Suppressor macrophage treated with lipopolysaccharide for 1 hour (primary cell): ENCODE data around the gene VEGFA.

Experiments used
- DNase-seq, 3 donors: peaks; one replicate each; pipeline ENCODE4 v3.0.0-alpha.2; 2020 to 2022

The VEGFA gene

DNA sequence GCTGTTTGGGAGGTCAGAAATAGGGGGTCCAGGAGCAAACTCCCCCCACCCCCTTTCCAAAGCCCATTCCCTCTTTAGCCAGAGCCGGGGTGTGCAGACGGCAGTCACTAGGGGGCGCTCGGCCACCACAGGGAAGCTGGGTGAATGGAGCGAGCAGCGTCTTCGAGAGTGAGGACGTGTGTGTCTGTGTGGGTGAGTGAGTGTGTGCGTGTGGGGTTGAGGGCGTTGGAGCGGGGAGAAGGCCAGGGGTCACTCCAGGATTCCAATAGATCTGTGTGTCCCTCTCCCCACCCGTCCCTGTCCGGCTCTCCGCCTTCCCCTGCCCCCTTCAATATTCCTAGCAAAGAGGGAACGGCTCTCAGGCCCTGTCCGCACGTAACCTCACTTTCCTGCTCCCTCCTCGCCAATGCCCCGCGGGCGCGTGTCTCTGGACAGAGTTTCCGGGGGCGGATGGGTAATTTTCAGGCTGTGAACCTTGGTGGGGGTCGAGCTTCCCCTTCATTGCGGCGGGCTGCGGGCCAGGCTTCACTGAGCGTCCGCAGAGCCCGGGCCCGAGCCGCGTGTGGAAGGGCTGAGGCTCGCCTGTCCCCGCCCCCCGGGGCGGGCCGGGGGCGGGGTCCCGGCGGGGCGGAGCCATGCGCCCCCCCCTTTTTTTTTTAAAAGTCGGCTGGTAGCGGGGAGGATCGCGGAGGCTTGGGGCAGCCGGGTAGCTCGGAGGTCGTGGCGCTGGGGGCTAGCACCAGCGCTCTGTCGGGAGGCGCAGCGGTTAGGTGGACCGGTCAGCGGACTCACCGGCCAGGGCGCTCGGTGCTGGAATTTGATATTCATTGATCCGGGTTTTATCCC, at the start of gene VEGFA:
Gene VEGFA, plus strand, starts transcription at position 686 of the 846 bp plus-strand sequence.
- peak; percentile 88 to 95 (median 92) for DNase-seq

- DNase-seq, result no peak
These were observed 49.0 kb upstream of the VEGFA start for GRCh38 chr6:43720999-43721398.

DNA sequence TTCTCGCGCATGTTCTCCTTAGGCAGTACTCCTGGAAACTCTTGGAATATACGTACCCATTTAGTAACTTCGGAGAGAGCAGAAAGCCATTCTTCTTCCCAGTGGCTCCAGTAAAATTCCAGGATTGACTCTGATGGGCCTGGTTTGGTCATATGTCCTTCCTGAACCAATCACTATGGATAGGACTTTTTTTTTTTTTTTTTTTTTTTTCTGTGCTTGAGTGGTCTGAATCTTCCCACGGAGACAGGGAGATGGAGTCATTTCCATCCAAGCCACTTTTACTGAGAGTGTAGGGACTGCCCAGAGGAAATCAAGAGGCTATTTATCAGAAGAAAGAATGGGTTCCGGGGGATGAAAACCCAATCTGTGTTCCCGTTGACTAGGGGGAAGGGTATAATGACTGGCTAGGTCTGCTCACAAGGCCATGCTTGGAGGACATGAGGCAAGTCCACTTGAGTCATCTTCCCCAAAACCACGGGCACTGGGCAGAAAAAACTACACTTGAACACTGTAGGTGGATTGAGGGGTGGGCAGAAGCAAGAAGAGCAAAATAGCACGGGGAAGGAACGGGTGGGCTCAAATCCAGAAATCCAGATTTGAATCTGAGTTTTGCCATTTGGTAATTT, 47.0 kb upstream of the VEGFA start:
- peak; percentile 81 to 92 (median 84) for DNase-seq

- peak; percentile 73 to 86 (median 76) for DNase-seq
These were observed 46.2 kb upstream of the VEGFA start for GRCh38 chr6:43723737-43724295.

DNA sequence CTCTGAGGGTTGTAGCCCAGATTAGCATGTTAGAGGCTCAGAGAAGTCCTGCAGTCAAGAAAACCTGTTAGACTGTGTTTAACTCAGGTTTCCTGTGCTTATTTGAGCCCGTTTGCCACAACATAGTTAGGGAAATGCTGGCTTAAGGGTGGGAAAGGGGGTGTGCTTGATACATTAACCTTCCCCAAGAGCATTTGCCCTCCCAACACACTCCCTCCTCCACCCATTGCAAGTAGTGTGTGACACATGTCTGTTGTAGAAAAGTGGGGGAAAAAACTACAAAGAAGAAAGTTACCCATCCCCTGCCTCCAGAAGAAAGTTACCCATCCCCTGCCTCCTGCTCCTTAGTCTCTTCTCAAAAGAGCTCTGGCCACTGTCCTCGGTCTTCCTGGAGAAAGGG, 45.7 kb upstream of the VEGFA start:
- no peak for DNase-seq

DNA sequence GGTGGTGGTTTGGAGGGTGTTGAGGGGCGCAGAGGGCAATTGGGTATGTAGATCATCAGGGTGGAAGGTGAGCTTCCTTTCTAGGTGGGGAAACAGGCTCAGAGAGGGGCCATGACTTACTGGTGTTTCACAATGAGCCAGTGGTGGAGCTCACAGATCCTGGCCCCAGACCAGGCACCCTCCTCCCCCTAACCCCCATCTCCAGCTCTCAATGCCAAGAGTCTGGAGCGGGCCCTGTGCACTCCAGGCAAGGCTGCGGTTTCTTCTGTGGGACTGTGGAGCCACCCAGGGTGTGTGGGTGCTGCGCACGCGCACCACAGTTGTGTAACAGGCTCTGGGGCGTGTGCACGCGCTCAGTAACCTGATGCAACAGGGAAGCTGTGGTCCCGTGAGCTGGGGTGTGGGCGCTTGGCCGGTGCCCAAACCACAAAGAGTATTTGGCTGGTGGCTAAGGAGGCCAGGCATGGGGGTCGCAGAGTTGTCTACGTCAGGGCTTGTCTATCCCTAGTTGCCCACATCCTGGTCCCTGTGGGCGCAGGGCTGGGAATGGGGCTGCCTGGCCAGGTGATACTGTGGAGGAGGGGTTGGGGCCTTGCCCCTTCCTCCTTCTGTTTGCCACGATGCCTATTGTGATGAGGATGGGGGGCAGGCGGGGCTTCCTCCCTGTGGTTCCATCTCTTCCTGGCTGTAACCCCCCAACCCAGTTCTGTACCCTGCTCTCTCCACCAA, 44.9 kb upstream of the VEGFA start:
- DNase-seq, result peak; percentile 93

GRCh38 chr6:43725643-43726580, 44.1 kb upstream of the VEGFA start:
- no peak for DNase-seq

- DNase-seq, result no peak
These were observed 42.4 kb upstream of the VEGFA start for GRCh38 chr6:43727634-43728033.

DNA sequence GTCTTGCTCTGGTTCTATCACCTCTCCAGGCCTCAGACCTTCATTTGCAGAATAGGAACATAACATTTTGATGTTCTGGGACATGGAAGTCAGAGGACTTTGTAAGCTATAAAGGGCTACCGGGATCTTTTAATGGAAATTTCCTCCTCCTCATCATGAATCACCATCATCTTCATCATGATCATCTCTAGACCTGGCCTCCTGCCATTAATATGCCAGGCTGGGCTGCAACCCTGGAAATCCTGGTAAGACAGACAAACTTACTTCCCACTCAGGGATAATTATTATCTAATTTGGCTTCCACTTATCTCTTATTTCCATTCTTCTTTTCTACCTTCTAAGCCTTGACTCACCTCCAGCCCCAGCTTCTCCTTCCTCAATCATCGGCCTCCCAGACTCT, 41.4 kb upstream of the VEGFA start:
- peak in 1 of 3 donors; percentile 47 for DNase-seq

- DNase-seq, result no peak
These were observed 40.5 kb upstream of the VEGFA start for GRCh38 chr6:43729537-43729936.

GRCh38 chr6:43730634-43731033, 39.4 kb upstream of the VEGFA start:
- DNase-seq, result no peak

GRCh38 chr6:43733471-43734293, 36.3 kb upstream of the VEGFA start:
- DNase-seq, result no peak

DNA sequence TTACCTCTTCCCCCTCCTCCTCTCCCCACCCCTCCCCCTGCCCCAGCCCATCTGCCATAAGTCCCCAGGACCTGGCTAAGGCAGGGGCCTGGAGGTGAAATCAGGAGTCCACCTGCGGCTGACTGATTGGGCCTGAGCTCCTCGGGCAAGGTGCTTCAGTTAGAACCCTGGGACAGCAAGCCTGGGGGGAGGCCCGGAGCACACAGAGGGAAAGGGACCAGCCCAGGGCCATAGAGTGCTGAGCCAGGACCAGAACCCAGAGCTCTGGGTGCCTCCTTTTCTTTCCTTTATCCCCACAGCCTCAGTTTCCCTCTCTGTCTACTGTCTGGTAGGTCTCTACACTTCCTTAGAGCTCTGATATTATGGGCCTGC, 35.7 kb upstream of the VEGFA start:
- no peak for DNase-seq

DNA sequence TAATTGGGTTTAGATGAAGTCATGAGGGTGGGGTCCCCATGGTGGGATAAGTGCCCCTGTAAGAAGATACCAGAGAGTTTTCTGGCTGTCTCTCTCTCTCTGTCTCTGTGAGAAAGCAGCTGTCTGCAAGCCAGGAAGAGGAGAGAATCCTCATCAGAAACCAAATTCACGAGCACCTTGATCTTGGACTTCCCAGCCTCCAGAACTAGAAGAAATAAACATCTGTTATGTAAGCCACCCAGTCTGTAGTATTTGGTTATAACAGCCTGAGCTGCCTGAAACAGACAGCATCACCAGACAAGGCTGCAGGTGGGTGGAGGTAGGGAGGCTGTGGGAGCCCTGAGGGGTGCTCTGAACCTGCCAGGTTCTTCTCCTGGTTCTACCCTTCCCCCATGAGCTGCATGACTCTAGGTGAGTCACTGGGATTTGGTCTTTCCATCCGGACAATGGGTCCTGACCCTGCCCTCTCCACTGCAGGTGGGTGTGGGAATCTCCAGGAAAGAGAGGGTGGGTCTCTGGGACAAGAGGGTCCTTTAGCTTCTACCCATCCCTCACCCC, 34.3 kb upstream of the VEGFA start:
- no peak for DNase-seq

DNA sequence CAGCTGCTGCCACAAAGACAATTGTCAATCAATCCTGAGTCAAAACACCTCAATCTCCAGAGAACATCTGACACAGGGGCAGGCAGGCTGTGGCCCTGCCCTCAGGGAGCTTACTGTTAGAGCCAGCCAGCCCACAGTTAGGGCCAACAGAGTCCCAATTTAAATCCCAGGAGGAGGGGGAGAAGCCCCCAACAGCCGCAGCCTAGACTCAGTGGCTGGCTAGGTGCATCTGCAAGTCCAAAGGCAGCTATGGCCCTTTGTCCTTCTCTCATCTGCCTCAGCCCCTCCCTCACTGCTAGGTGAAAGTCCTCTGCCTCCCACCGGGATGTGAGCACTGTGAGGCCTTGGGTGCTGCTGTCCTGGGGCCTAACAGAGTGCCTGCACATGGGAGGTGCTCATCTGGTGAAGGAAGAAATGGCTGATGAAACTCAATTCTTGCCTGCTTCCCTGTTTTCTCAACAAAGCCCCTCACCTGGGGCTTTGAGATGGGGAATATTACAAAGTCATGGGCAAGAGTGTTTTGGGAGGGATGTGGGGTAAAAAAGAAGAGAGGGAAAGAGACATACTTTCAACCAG, 33.7 kb upstream of the VEGFA start:
- DNase-seq, result no peak

DNA sequence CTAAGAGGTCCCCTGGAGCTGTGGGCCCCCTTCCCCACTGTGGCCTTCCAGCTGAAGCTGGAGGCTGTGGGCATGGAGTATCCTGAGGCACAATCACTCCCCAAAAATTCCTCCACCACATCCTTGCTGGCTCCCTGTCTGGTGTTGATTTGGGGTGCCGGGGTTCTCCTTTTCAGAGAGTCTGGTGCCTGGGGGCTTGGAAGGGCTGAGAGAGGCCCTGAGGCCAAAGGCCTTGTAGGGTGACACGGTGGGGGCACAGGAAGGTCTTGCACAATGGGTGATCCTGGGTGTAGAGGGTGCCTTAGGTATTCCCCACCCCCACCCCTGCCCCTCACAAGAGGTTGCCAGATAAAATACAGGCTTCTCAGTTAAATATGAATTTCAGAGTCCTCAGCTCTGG, 33.2 kb upstream of the VEGFA start:
- DNase-seq, result no peak

GRCh38 chr6:43737272-43738081, 32.5 kb upstream of the VEGFA start:
- peak in 2 of 3 donors; percentile 33 to 40 for DNase-seq

DNA sequence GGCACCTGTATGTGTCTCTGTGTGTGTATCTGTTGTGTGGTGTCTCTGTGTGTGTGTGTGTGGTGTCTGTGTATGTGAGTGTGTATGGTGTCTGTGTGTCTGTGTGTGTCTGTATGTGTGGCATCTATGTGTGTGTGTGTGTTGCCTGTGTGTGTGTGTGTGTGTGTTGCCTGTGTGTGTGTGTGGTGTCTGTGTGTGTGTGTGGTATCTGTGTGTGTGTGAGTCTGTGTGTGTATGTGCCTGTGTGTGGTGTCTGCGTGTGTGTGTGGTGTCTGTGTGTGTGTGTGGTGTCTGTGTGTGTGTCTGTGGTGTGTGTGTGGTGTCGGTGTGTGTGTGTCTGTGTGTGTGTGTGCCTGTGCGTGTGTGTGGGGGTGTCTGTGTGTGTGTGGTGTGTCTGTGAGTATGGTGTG, 31.7 kb upstream of the VEGFA start:
- no peak for DNase-seq

DNA sequence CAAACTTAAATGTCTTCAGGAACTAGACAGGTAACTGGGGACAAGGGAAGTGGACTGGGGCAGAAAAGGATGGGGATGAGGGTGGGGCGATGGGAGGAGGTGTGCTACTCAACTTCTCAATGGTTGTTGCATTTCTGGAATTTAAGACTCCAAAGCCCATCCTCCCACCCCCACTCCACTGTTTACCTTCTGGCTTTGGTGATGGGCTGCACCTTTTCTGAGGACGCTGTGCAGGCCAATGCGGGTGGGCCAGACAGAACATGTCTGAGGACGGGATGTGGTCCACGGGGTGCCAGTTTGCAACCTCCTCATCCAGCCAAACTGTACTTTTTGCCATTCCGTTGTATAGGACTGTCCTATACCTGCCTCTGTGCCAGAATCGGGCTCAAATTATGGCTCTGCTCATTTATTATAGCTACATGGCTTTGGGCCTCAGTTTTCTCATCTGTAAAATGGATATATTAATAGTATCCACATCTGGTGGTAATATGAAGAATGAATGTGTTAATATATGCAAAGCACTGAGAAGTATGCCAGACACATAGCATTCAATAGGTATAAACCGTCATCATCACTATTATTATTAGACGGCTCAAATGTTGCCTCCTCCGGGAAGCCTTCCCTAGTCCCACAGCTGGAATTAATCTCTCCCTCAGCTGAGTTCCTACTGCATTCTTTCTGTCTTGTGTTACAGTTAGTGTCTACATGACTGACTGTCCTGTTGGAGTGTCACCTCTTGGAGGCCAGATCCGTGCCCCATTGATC, 31.0 kb upstream of the VEGFA start:
- no peak for DNase-seq
